Measurements from ENCODE around the gene PROK2. TPM values are rescaled to one million over a fixed set of nuclear protein-coding genes. Genes with fewer than 3 reads are reported as not detected.

PROK2 gene
- polyA plus RNA-seq, 1 donor (not counting 4 experiments of a cell fraction or from before 2014, with no cell fraction given) = not detected

DNA sequence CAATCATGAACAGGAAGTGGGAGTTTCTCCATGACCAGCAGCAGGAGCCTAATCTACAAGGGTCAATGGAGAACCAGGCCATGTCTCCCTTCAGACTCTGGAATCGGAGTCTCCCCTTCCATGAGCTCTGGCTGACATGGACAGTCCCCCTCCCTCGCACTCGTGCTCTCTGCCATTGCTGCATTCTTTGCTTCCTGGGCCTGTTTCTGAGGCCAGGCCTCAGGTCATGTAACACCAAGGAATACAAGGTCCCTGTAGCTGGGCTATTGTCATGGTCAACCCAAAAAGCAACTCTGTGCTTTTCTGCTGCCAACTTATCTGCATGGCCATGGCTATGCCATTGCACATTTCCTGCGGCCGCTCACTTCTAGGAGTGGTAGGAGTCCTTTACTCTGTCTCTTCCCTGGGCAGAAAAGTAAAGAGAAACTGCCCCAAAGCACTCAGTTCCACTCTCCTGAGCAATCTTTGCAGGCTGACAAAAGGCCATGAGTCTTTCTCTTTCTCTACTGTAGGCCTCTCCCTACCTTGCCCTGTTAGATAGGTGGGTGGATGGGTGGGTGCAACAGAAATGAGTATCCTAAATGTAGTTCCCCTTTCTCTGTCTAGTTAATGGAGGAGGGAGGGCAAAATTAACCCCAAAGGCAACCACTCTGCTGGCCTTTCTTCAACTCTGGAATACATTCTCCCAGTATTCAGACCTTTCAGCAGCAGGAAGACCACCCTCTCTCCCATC lies 40.8 kb upstream of the PROK2 start:
- H3K4me1 ChIP-seq (ENCODE audit: control insufficient read depth, extremely low read depth, insufficient read depth, low read length) = no peaks in the 10 kb centered on the region
- FAIRE-seq (no peak), DNase-seq (ENCODE audit: low read depth, low spot score) (no peak)
- H3K27ac ChIP-seq (ENCODE audit: control insufficient read depth, insufficient read depth, low read length) = no peak overlapping the region
- no peaks in the 10 kb centered on the region for H3K27me3 ChIP-seq (ENCODE audit: control insufficient read depth, extremely low read depth, insufficient read depth, low read length)
- no peak overlapping the region for H3K4me3 ChIP-seq (ENCODE audit: control insufficient read depth in 2 of 3, extremely low read depth in 1 of 3, insufficient read depth in 2 of 3, low read depth in 1 of 3, low read length in 3 of 3)
- H3K9ac ChIP-seq (ENCODE audit: control insufficient read depth, extremely low read depth, insufficient read depth, low read length) = no peak overlapping the region
- no peaks in the 10 kb centered on the region for H4K20me1 ChIP-seq (ENCODE audit: control insufficient read depth, extremely low read depth, insufficient read depth, low read length)
- TF ChIP-seq, protein P1, sequence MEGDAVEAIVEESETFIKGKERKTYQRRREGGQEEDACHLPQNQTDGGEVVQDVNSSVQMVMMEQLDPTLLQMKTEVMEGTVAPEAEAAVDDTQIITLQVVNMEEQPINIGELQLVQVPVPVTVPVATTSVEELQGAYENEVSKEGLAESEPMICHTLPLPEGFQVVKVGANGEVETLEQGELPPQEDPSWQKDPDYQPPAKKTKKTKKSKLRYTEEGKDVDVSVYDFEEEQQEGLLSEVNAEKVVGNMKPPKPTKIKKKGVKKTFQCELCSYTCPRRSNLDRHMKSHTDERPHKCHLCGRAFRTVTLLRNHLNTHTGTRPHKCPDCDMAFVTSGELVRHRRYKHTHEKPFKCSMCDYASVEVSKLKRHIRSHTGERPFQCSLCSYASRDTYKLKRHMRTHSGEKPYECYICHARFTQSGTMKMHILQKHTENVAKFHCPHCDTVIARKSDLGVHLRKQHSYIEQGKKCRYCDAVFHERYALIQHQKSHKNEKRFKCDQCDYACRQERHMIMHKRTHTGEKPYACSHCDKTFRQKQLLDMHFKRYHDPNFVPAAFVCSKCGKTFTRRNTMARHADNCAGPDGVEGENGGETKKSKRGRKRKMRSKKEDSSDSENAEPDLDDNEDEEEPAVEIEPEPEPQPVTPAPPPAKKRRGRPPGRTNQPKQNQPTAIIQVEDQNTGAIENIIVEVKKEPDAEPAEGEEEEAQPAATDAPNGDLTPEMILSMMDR (optimal IDR thresholded peaks at IDR 0.05 in 1 of 3, IDR thresholded peaks at IDR 0.05 in 1 of 3, conservative IDR thresholded peaks at IDR 0.05 in 1 of 3; ENCODE audit: extremely low read depth in 1 of 3, insufficient read depth in 2 of 3, low read length in 3 of 3) = no peak
- no peak for TF ChIP-seq EZH2 (IDR thresholded peaks at IDR 0.05; ENCODE audit: low read length)
- dilution Hi-C loops (cut with MboI; ENCODE audit: extremely low pct_ligation_motif_present, low sequenced_read_pairs) = no loop called here
- no peaks in the 10 kb centered on the region for H3K79me2 ChIP-seq (ENCODE audit: control insufficient read depth, insufficient read depth, low read length)
- H3K4me2 ChIP-seq (ENCODE audit: control insufficient read depth, extremely low read depth, insufficient read depth, low read depth, low read length) = no peak overlapping the region
- no peaks in the 10 kb centered on the region for H3K9me3 ChIP-seq (ENCODE audit: control insufficient read depth, low read depth, low read length)
- no peaks in the 10 kb centered on the region for H3K36me3 ChIP-seq (ENCODE audit: control insufficient read depth in 2 of 2, extremely low read depth in 1 of 2, insufficient read depth in 2 of 2, low read length in 2 of 2)
- no peak overlapping the region for H2AFZ ChIP-seq (ENCODE audit: control insufficient read depth, low read length)
- H3K9me1 ChIP-seq (ENCODE audit: control insufficient read depth, extremely low read depth, insufficient read depth, low read length) = no peaks in the 10 kb centered on the region

DNA sequence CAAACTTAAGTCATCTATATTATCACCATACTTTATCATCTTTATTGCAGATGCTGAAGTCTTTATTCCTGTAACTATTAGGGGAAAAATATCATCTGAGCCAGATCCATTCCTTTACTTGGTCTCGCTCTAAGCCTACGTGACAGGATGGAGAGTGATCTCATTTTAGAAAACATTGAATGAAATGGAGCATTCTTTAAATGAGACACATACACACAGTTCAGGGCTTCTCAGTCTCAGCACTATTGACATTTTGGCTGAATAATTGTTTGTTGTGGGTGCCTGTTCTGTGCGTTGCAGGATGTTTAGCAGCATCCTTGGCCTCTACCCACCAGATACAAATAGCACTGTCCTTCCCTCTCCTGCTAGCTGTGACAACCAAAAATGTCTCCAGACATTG lies 36.2 kb upstream of the PROK2 start:
- FAIRE-seq = no peak

More for the DNA sequence above, 36.2 kb upstream of the PROK2 start:
- Histone ChIP-seq H3K9me3 (ENCODE audit: control insufficient read depth, low read depth, low read length) (no peaks in the 10 kb centered on the region), H3K9me1 (ENCODE audit: control insufficient read depth, extremely low read depth, insufficient read depth, low read length) (no peaks in the 10 kb centered on the region), H3K27me3 (ENCODE audit: control insufficient read depth, extremely low read depth, insufficient read depth, low read length) (no peaks in the 10 kb centered on the region), H3K4me1 (ENCODE audit: control insufficient read depth, extremely low read depth, insufficient read depth, low read length) (no peaks in the 10 kb centered on the region), H4K20me1 (ENCODE audit: control insufficient read depth, extremely low read depth, insufficient read depth, low read length) (no peaks in the 10 kb centered on the region), H3K79me2 (ENCODE audit: control insufficient read depth, insufficient read depth, low read length) (no peaks in the 10 kb centered on the region), H3K27ac (ENCODE audit: control insufficient read depth, insufficient read depth, low read length) (no peak overlapping the region), H3K9ac (ENCODE audit: control insufficient read depth, extremely low read depth, insufficient read depth, low read length) (no peak overlapping the region), H3K4me2 (ENCODE audit: control insufficient read depth, extremely low read depth, insufficient read depth, low read depth, low read length) (no peak overlapping the region), H3K4me3 (ENCODE audit: control insufficient read depth in 2 of 3, extremely low read depth in 1 of 3, insufficient read depth in 2 of 3, low read depth in 1 of 3, low read length in 3 of 3) (no peak overlapping the region), H2AFZ (ENCODE audit: control insufficient read depth, low read length) (no peak overlapping the region), H3K36me3 (ENCODE audit: control insufficient read depth in 2 of 2, extremely low read depth in 1 of 2, insufficient read depth in 2 of 2, low read length in 2 of 2) (no peaks in the 10 kb centered on the region)
- no peak for DNase-seq (ENCODE audit: low read depth, low spot score)
- TF ChIP-seq, protein P1 (optimal IDR thresholded peaks at IDR 0.05 in 1 of 3, IDR thresholded peaks at IDR 0.05 in 1 of 3, conservative IDR thresholded peaks at IDR 0.05 in 1 of 3; ENCODE audit: extremely low read depth in 1 of 3, insufficient read depth in 2 of 3, low read length in 3 of 3) = no peak
- TF ChIP-seq EZH2 (IDR thresholded peaks at IDR 0.05; ENCODE audit: low read length) = no peak
- dilution Hi-C loops (cut with MboI; ENCODE audit: extremely low pct_ligation_motif_present, low sequenced_read_pairs) = no loop called here
